GM21717 (cell line): ENCODE data around the gene IMP3.

Source experiments
- ATAC-seq: cut with Tn5 transposase; IDR thresholded peaks from one replicate; pipeline ENCODE4 v1.9.1; 2021; ENCODE audit warnings: mild to moderate bottlenecking, moderate library complexity; ENCODE audit not compliant: unreplicated experiment

The IMP3 gene

GRCh38 chr15:75673426-75674235 lies 33.6 kb upstream of the IMP3 start:
- ATAC-seq: no peak

DNA sequence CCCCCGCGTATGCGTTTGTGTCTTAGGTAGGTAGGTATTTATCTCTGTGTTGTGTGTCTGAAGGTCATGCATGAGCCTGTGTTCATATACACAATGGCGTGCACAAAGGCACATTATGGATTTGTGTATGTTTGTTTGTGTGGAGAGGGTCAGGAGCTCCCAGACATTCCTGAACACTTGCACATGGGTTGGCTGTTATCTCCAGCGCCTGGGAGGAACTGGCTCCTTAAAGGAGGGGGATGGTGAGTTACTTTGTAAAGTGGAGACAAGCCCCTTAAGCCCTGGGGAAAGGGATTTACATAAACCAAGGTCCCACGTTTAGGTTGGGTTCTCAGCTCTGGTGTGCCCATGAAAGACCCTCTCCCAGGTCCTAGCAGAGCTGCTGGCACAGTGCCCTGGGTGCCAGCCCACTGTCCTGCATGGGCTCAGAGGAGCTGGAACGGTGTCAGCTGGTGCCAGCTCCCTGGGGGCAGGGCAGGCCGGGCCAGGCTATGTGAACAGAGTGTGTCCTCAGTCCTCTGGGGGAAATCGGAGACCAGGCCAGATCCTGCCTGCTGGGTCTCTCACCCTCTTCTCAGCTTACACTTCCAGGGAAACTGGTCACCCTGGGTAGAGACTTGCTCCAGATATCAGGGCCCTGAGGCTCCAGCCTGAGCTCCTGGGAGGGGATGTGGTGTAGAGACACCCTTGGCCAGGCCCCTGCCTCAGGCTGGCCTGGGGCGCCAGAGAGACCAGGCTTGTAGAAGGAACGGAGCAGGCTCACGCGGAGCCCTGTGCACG lies 32.8 kb upstream of the IMP3 start:
- ATAC-seq: no peak

GRCh38 chr15:75671730-75672602 lies 31.9 kb upstream of the IMP3 start:
- ATAC-seq: no peak

GRCh38 chr15:75669879-75670212 lies 29.8 kb upstream of the IMP3 start:
- no peak for ATAC-seq

GRCh38 chr15:75669191-75669878 lies 29.3 kb upstream of the IMP3 start:
- ATAC-seq: no peak

DNA sequence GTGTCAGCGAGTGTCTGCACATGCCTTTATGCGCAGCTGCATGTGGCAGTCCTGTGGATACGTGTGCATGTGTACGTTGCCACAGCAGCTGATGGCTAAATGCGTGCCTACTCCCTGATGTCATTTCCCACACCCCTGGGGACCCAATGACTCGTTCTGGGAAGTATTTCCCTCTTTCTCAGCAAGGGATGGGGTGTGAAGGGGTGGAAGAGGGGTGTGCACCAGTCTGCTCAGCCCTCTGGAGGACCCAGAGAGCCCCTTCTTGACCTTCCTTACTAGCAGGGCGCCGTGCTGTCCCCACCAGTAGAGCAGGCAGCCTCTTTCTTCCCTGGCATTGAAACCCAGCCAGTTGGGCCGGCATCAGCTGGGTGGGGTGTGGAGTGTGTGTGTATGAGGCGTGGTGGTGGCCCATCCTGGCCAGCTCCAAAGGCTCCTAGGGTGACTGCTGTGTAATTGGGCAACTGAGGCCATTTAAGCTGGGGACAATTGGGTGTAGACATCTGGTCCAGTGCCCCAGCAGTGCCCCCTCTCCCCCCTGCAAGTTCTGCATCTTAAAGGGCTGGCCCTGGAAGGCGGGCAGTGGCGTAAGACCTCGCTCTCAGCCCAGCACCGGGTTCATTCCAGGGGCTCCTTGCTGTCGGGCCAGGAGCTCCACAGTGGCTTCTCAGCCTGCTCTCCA lies 26.9 kb upstream of the IMP3 start:
- no peak for ATAC-seq

GRCh38 chr15:75663931-75664421 lies 24.0 kb upstream of the IMP3 start:
- no peak for ATAC-seq

- ATAC-seq: no peak
Observed at GRCh38 chr15:75662823-75663519, 22.9 kb upstream of the IMP3 start.

DNA sequence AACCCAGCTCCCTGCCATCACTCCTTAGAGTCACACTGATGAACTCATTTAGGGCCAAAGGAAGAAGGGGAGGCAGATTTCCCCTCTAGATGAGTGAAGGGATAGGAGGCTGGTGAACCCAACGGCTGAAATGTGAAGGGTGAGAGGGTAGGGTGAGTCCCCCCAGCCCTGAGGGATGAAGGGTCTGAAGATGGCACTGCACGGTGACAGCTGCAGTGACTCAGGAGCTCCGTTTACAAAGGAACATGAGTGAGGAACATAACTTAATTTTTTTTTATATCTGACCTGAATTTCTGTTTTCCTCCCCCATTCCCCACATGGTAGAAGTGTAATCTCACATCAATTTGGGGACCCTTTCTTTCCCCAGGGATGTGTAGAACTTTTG lies 21.7 kb upstream of the IMP3 start:
- ATAC-seq: no peak

GRCh38 chr15:75661100-75661755 lies 21.2 kb upstream of the IMP3 start:
- ATAC-seq: no peak

GRCh38 chr15:75659928-75660645 lies 20.1 kb upstream of the IMP3 start:
- no peak for ATAC-seq

DNA sequence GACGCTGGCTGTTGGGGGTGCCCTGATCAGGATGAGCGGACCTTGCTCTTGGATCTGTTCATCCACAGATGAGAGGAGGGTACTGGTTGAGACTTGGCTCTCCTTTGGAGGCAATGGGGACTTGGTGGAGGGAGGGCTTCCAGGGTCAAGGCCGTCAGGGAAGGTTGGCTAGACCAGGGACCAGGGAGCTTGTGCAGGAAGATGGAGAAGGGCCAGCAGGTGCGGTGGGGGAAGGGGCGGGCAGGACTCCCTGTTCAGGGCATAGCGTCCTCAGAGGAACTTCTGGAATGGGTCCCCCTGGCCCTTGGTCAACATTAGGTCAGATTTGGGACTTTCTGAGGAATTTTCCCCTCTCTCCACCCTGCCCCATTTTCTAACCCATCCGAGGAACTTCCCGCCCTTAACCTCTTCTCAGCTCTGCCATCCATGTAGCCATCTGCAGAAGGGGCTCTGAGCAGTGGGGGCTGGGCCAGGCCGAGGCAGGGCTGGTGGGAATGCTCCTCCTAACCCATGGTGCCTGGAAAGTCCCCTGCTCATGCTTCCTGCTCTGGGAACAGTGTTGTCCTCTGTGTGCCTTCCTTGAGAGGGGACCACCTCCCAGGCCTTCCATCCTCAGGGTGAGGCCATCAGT lies 19.2 kb upstream of the IMP3 start:
- ATAC-seq: no peak

GRCh38 chr15:75656813-75657212 lies 16.8 kb upstream of the IMP3 start:
- no peak for ATAC-seq

GRCh38 chr15:75656331-75656730 lies 16.3 kb upstream of the IMP3 start:
- no peak for ATAC-seq

- ATAC-seq: no peak
Observed at GRCh38 chr15:75655931-75656330, 15.9 kb upstream of the IMP3 start.

DNA sequence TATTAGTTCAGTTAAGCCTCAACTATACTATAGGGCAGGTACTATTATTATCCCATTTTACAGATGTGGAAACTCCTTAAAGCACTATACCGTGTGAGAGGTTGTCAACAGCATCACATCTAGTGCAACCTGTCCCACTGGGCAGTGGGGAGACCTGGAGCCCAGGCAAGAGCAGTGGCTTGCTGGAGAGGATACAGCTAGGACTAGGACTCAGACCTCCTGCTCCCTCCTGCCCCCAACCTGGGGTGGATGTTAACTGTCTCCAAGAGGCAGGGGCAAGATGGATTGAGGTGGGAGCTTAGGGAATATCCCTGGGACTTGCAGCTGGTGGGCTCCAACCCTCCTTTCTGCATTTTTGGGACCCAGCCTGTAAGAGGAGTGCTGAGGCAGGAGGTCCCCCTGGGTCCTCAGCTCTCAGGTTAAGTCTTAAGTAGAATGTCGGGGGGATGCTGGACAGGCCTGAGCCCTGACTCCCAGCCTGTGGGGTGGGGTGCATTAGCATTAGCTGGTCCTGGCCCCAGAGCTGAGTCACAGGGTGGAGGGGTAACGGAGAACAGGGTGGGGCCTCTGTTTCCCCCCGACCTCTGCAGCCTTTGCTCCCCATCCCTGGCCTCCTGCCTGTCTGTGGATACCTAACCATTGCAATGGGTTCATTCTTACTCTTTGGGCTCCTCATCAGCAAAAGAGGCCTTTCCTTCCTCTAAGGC lies 14.3 kb upstream of the IMP3 start:
- no peak for ATAC-seq

DNA sequence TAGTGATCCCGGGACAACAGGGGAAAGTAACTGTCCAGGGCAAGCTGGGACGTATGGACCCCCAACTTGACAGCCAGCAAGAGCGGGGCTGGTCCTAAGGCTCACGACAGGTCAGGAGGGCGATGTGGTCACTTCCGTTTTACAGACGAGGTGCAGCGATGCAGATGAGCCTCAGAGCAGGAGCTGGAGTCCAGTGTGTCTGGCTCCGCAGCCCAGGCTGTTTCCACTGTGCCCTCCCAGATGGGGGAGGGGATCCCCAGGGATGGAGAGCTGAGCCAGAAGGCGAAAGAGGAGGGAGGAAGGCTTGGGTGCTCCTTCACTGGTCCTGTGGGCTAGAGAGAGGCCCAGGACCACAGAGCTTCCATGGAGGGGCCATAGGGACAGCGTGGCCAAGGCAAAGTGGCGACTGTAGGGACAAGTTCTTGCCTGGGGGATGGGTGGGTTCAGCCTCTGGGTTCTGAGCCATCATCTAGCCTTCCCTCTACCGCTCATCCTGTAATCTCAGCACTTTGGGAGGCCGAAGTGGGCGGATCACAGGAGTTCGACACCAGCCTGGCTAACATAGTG lies 13.4 kb upstream of the IMP3 start:
- ATAC-seq: no peak
